ENCODE results near the gene HIPK2.
"Not testable (repeated sequence)": the region's sequence is repeated elsewhere in the genome, so short reads cannot be mapped to it uniquely, and the experiment has no call there.

HIPK2 gene

DNA sequence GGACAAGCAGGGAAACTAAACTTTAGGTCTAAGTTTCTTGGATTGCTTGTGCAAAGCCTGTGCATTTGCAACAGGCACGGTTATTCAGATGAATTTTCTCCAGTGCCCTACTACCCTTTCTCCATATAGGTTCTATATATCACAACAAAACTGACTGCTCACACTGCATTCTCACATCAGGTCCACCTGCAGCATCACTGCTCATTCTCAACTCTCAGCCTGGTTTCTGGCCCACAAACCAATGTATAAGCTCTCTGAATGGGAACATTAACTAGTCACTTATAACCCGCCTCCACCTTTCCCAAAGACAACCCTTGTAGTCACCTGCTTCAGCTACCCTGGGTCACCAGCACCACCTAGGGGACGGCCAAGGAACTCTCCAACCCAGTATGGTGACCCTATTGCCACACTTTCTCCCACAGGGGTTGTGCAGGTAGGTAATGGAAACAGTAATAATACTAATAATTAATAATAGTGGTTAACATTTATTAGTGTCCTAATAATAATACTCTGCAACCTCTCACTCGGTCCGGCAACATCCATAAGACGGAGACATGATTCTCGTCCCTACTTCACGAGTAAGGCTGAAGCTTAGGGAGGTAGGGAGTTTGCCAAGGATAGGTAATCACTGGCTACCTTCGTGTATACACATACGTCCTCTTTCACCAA is 157.0 kb downstream of the HIPK2 start:
- DNase-seq (ENCODE audit: low read depth): no peak

DNA sequence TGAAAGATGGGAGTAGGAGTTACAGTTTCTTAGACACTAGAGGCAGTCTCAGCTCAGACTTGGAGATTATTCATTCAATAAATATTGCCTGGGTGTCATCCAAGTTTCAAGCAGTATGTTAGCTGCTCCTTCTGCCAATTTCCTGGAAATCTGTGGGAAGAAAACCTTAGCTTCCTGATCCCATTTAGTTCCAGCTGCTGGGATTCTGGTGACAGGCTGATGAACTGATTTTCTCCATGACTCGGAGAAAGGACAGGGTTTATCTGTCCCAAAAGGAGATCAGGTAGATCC is 158.5 kb downstream of the HIPK2 start:
- no peak for DNase-seq (ENCODE audit: low read depth)

DNA sequence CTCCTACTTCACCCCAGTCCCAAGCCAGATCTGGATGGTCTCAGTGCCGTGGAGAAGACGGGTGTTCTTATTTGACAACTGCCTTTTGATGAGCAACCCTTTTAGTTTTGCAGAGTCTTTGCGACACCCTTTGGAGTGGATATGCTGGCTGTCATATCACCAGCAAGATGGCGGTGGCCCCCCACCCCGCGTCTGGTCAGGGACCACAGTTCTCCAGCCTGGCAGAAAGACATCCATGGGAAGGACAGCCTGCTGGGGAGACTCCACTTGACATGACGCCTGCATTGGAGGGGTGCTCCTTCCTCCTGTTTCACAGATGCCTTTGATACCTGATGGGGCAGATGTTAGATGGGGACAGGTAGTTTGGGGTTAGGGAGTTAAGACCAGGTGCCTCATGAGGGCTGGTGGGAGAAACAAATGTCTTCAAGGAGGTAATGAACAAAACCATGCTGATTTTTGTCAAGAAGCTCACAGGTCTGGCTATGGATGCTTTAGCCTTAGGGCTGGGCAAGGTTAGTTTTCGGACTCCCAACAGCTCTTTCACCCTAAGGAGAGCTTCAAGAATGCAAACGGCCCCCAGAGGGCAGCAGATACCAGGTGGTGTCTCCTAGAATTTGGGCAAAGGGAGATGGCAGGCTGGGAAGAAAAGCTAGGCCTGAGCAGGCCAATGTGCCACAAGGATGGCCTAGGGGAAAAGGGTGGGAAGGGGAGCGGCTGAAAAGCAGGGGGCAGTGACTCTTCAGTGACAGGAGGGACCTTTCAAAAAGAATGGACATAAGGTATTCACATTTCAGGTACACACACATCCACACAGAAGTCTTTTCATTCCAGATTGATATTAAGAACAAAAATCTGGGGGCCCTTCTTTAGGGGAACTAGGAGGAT is 159.1 kb downstream of the HIPK2 start:
- no peak for DNase-seq (ENCODE audit: low read depth)

DNA sequence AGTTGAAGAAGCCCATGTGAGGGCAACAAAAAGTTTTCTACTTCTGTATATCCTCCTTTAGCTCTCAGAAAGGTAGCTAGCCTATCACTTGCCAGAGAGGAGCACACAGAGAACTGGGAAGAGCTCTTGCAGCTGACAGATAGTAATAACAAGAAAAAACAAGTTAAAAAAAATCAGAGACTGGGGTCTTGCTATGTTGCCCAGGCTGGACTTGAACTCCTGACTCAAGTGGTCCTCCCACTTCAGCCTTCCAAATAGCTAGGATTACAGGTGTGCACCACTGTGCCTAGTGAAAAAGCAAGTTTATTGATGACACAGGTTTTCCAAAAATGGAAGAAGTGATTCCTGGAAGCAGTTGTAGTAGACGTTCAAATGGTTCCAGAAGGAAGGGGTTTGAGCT is 160.7 kb downstream of the HIPK2 start:
- no peak for DNase-seq (ENCODE audit: low read depth)

DNA sequence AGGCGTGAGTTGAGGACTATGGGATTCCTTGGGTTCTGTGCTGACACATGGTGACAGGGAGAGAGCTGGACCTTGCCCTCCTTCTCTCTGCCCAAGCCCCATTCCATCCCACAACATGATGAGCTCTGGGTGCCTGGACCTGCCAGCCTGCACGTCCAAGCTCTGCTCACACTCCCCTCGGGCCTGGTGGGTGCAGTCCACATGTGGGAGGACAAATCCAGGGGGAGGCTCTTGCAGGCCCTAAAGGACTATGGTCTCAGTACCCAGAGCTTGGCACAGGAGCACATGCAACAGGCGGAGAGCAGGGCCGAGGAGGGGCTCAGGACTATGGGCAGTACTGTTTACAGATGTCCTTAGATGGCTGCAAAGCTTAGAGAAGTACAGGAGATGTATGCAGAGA is 162.9 kb downstream of the HIPK2 start:
- DNase-seq (ENCODE audit: low read depth): no peak

DNA sequence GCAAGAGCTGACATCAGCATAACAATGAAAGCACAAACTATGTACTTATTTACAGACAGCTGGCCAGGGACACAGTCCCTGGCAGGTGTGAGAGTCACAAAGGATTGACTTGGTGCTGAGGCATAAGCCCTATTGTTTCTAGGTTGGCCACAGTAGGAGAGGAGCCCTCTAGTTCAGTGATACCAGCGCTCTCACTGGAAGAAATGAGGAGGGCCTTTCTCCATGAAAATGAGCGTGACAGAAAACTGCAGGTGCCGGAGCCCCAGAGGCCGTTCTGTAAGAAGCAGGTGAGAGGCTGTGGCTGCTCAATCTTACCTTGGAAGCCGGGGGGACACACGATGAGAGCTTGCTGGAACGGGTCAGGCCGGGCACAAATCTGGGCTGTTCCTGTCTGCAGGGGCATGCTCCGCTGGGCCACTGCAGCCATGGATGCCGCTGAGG is 163.8 kb downstream of the HIPK2 start:
- no peak for DNase-seq (ENCODE audit: low read depth)

DNA sequence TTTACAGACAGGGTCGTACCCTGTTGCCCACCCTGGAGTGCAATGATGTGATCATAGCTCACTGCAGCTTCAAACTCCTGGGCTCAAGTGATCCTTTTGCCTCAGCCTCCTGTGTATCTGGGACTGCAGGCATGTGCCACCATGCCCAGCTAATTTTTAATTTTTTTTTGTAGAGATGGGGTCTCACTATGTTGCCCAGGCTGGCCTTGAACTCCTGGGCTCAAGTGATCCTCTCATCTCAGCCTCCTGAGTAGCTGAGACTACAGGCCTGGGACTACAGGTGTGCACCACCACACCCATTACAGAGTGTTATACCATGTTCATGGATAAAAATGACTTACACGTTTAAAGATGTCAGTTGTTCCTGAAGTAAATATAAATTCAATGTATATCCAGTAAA is 166.2 kb downstream of the HIPK2 start:
- not testable (repeated sequence) for DNase-seq (ENCODE audit: low read depth)

DNA sequence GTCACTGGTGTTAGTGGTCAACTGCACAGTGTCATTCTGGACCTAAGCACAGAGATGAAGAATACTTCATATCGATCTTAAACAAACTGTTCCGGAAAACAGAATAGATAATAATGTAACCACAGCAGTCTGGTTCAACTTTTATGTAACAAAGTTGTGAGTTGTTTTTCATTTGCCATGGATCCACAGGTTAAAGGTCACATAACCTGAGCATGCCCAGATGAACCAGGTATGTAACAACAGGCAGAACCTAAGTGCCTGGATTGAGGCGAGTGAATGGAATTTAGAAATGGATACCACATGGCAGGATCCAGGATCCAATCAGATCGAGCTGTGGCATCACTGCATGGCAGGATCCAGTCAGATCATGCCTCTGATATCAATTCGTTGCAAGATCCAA is 167.2 kb downstream of the HIPK2 start:
- no peak for DNase-seq (ENCODE audit: low read depth)

DNA sequence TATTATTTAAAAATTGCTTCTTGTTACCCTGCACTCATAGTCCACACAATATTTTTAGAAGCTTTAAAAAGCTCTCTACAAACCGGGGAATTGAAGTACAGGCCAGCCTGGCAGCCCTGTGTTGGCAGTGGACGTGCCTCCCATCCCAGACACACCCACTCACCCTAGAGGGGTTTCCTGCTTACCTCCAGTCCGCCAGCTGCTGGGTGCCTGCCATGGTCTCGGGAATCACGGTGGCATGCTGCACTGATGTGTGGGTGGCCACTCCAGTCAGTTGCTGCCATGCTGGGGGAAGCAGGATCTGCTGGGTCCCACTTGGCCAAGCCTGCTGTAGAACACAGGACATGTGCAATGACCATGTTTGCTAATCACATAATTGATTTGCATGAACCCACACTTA is 173.9 kb downstream of the HIPK2 start:
- DNase-seq (ENCODE audit: low read depth): no peak

DNA sequence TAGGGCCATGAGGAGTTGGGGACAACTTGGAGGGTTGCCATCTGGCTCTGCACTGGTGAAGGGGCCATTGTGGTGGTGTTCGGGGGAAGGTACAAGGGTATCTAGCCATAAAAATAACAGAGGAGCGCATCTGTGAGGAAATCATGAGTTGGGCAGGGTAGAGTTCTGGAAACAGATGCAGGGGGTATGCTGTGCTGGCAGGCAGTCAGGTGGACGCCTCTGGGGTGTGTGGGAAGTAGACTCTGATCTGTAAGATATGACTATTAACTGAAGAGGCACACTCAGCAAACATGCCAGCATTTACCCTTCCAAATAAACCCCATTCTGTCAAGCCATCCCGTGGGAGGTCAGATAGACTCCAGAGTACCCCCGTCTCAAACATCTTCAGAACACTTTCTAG is 174.5 kb downstream of the HIPK2 start:
- no peak for DNase-seq (ENCODE audit: low read depth)

DNA sequence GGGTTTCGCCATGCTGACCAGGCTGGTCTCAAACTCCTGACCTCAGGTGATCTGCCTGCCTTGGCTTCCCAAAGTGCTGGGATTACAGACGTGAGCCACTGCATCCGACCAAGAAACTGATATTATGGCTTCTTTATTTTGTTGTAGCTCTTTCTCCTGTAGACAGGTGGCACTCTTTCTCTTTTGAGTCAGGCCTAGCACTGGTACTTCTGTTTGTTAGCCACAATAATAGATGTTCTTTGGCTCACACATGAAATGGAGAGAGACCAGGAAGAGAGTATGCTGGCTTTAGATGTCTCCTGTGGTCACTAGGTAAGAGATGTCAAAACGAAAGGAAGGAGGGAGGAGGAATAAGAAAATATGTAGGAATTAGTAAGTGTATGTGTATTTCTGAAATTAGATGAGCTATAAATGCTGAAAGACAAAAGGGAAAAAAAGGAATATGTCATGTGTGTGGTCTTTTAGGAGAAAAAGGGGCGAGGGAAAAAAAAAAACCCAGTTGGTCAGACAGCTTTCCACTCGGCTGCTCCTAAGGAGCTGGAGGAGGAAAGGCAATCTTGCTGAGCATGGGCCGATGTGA is 175.6 kb downstream of the HIPK2 start:
- DNase-seq (ENCODE audit: low read depth): no peak

DNA sequence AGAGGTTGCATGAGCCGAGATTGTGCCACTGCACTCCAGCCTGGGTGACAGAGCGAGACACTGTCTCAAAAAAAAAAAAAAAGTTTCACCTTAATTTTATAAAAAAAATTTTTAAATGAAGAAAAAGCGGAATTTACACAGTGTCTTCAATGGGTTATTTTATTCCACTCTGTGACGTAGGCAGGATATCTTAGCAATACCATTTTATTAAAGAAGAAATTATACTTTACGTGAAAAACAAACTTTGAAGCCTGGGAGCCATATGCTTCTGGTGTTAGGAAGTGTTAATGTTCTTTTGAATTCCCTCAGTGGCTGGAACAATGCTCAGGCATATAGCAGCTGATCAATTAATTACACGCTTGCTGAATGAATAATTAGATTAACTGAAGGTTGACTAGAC is 176.6 kb downstream of the HIPK2 start:
- no peak for DNase-seq (ENCODE audit: low read depth)

DNA sequence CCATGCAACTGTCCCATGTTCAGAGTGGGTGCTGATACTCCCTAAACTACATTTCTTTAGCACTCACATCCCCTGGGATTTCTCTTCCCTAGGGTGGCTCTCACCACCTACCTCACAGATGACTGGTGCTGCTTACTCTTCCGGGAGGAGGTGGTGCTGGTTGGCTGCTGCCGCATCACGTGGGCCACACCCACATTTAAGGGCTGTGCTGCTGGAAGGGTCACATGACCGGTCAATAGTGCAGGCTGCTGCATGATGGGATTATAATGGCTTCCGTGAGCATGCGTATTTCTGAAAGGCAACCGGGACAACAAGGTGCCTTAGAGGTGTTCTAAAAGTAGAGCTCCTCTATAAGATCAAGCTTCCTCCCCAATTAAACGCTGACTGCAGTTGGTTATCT is 177.5 kb downstream of the HIPK2 start:
- DNase-seq (ENCODE audit: low read depth): no peak

DNA sequence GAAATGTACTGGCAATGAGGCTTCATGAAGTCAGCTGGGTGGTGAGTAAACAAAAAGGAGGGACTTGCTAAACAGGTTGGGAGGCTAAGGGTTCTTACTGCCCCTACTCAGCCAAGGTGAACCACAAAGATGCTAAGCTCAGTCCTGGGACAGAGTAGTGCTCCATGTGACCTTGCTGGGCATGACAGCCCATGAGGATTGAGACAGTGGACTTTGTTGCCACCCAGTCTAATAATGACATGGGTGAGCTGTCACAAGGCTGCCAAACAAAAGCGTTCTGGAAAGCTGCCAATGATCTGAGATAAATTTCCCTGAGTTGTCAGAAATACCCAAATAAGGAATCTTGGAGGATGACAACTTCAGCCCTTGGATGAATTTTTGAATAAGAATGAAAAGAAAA is 179.2 kb downstream of the HIPK2 start:
- no peak for DNase-seq (ENCODE audit: low read depth)

DNA sequence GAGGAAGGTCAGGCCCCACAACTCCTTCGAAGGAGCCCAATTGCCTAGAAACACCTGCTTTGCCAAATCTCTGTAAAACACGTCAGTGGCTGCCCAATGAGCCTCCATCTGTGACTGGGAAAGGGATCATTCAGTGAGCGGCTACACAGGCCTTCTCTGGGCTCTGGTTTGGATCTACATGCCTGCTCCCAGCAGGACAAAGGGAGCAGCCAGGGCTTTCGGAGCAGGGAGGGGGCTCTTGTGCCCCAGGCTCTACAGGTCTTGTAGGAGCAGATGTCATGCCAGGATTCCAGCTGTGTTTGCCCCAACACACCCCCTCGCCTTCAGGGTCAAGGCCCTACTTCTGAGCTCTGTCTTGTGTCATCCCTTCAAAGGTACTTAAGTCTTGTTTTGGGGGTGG is 180.8 kb downstream of the HIPK2 start:
- DNase-seq (ENCODE audit: low read depth): no peak

DNA sequence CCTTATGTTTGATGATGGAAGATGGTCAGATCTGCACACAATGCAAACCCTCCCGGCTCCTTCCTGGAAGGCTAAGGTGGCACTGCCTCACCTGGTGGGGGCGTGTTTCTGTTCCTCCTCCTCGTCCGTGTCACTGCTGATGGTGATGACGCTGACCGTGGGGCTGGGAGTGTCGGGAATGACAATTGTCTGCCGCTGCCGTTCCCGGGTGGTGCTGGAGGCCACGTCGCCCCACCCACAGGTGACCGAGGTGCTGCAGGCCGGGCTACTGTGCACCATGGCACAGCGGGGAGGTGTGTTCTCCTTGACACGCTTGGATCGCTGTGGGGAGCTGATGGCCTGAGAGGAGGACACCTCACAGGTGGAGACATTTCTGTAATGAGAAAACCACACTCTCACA is 181.2 kb downstream of the HIPK2 start:
- DNase-seq (ENCODE audit: low read depth): no peak

DNA sequence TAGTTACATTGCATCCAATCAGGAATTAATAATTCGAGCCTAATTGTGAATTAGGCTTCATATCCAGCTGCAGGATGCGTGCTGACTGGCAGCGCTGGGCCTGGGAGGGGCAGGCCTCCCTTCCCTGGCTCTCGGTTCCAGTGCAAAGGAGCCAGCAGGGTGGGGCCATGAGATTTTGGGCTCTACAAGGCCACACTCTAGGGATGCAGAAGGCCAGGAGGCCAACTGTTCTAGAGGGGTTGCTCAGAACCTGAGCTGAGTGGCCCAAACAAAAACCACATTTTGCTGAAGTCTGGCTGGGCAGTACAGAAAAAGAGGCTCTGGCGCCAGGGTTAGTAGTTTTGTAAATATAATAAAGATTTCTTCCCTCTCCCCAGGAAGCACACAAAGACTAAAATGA is 182.0 kb downstream of the HIPK2 start:
- no peak for DNase-seq (ENCODE audit: low read depth)

DNA sequence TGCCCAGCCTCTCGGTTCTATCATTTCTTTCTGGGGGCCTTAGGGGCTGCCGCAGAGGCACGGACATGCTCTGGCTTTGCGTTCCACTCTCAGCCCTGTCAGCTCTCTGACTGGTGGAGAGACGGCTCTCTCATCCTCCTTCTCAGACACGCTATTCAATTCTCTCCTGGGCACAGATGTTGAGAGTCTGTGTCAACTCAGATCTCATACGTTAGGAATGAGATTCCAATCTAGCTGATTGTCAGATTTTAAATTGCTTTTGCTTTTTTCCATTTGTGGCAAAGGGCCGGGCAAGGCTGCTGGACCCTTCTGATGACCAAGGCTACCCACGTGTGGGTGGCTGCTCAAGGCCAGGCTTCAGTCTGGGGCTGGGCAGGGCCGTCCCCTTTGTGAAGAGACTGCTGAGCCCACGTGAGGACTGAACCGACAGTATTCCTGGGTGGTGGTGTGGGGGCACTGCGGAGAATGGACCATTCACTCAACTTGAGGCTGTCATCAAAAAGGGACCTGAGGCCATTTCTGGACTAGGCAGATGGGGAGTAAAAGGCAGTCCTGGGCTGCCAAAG is 182.8 kb downstream of the HIPK2 start:
- no peak for DNase-seq (ENCODE audit: low read depth)

DNA sequence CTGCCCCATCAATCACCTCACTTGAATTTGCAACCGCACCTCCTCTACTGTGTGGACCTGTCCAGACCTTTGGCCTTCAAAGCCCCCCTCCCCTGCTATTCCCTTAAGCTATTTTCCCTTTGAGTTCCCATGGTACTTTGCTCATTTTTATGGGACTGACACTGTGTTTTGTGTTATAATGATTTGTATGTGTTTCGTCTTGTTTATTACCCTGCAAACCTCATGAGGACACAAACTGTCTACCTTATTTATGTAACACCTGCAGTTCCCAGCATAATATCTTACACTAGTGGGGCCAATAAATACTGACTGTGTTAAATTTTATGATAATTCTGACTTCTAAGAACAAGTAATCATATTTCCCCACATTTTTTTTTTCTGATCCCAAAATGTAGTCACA is 183.7 kb downstream of the HIPK2 start:
- no peak for DNase-seq (ENCODE audit: low read depth)

DNA sequence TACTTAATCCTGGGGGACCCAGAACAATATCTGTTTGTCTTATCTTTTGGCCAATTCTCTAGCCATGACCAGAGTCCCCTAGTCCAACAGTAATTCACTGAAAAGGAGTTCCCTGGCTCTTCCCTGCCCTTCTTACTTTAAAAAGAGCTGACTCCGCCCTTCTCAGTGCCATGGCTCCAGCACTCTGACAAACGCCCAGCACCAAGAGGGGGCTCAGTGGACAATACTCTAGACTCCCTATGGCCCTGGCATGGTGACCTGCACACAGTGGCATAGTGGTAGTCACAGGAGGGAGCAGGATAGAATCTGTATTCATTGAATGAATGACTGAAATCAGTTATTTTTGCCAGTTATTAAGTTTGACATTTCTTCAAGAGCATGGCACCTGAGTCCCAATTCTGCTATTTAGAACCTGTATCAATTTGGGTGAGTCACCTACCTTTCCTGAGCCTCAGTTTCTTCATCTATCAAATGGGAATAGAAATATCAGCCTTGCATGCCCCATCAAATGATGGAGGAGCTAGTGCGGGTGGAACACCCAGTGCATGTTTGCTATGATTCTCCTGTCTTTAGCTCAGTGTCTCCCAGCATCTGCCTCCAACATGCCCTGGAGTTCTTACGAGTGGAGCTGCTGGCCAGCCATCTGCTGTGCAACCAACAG is 184.9 kb downstream of the HIPK2 start:
- DNase-seq (ENCODE audit: low read depth): no peak

DNA sequence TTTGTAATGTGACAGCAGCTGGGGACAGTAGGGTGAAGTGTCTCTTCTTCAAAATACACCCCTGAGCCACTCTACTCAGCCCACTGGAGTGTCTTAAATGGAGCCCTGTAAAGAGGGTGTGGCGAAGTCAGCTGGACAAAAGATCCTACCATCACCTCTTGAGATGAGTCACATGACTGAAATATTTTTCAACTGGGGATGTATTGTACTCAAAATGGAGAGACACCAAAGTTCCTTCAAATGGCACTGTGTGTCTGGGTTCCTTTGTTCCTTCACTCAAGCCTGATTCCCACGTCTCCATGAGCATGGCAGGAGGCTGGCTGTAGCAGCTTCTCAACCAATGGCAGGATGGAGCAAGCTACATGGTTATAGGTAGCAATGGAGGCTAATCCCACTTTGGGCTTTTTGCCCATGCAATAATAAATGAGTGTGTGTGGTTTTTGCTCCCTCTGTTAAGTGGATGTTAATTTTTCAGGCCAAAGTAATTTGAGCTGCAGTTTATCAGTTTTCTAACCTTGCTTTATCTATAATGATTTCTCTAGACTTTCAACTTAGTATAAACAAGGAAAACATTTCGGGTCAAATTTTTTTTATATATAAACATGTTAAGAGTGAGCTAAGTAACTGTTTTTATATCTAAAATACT is 186.1 kb downstream of the HIPK2 start:
- DNase-seq (ENCODE audit: low read depth): no peak

DNA sequence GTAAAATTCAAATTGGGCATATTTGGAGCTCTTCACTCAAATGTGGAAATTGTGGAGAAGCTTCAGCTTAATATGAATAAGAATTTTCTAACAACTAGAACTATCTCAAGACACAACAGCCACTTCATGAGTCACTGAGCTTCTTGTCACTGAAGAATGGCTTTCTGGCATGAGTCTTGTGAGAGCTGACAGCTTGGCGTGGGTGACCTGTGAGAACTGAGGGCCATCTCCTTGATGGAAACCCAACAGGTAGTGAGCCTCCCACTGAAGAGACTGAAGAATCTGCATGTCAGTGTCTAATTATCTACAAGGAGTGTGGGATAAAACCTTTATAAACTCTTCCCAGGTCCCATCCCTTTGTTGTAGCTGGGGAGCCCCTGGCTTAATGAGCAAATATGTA is 188.3 kb downstream of the HIPK2 start:
- no peak for DNase-seq (ENCODE audit: low read depth)
